ENCODE results near the gene CCL25. TPM values are rescaled to one million over a fixed set of nuclear protein-coding genes. Genes with fewer than 3 reads are reported as not detected.

CCL25 gene
- total and polyA plus RNA-seq, 9 of the 15 experiments (the other 6 are each of a cell fraction or from before 2014, with no cell fraction given), result 0.15 TPM; not detected in 8

GRCh38 chr19:8036434-8037099, 16.0 kb upstream of the CCL25 start:
- ATAC-seq, result no peak
- Histone ChIP-seq H2AFZ (ENCODE audit: low read depth, low read length) (peak overlapping the region; percentile 82), H3K4me2 (ENCODE audit: insufficient read depth, low read length) (peak overlapping the region; percentile 21; the same call in 1 of the 2 replicates), H4K20me1 (replicated peaks; ENCODE audit: control insufficient read depth, insufficient read depth, low read length) (no peaks in the 10 kb centered on the region), H3K9me3 (replicated peaks; ENCODE audit: control insufficient read depth, insufficient read depth, low read depth, low read length) (peaks cover 3% of the 10 kb centered on the region; the same call in 1 of the 2 replicates), H3K27me3 (ENCODE audit: control insufficient read depth in 2 of 2, insufficient read depth in 2 of 2, low read length in 2 of 2) (no peaks in the 10 kb centered on the region), H3K4me3 (no peak overlapping the region), H3K9me1 (ENCODE audit: control insufficient read depth, insufficient read depth, low read length) (no peaks in the 10 kb centered on the region), H3K79me2 (ENCODE audit: control insufficient read depth, insufficient read depth, low read length) (no peaks in the 10 kb centered on the region), H3K4me1 (replicated peaks in 1 of 2; ENCODE audit: control insufficient read depth in 2 of 2, insufficient read depth in 2 of 2, low read length in 2 of 2) (peaks cover 28 to 37% of the 10 kb centered on the region in 2 experiments), H3K9ac (ENCODE audit: insufficient read depth in 1 of 2, low read depth in 2 of 2, low read length in 2 of 2) (peak overlapping the region in 1 of 2 experiments; percentile 31; a peak in 1 of 4 replicates), H3K36me3 (ENCODE audit: control insufficient read depth, insufficient read depth, low read length) (no peaks in the 10 kb centered on the region), H3K27ac (ENCODE audit: extremely low read depth, low read depth, low read length) (peak overlapping the region; percentile 45; the same call in 2 of the 3 replicates)
- BruUV-seq (replicated peaks), result no TSS peak
- DNase-seq (ENCODE audit: extremely low read depth in 1 of 4, low spot score in 3 of 4), result no peak
- ChIA-PET POLR2A (interaction anchor here (0.7 to 1.8 kb wide), 4 partner anchors 10 to 30 kb away, joined by 3 to 10 read pairs (median 4); no protein-coding TSS in a partner anchor), CTCF (ENCODE audit: low intra/inter-chr PET ratio) (no interaction called here)
- WGBS (ENCODE audit: insufficient coverage, low coverage, missing lambda C conversion rate), result 76% methylated on average over 6 of the region's 7 CpGs
- TF ChIP-seq MEIS2 (IDR thresholded peaks at IDR 0.05; ENCODE audit: partially characterized antibody) (no peak), ZNF277 (CRISPR knock-in tag; IDR thresholded peaks at IDR 0.05; ENCODE audit: borderline replicate concordance) (no peak), MLLT1 (IDR thresholded peaks at IDR 0.05) (peak in 1 of 2 experiments; percentile 23; a peak in 1 of 4 replicates), HDAC1 (IDR thresholded peaks at IDR 0.05) (0 out of 4 replicates have a peak, but pooled peaks of 1 of the 2 experiments have one; percentile 3), PYGO2 (tag; IDR thresholded peaks at IDR 0.05) (no peak), PHF21A (IDR thresholded peaks at IDR 0.05; ENCODE audit: borderline replicate concordance, low read depth) (no peak), MYC (IDR thresholded peaks at IDR 0.05; ENCODE audit: low read depth, low read length) (no peak), MYC (CRISPR knock-in tag; IDR thresholded peaks at IDR 0.05; ENCODE audit: borderline replicate concordance, low read depth) (no peak), ZNF512 (tag; IDR thresholded peaks at IDR 0.05) (peak; percentile 94), CBFA2T3 (IDR thresholded peaks at IDR 0.05) (0 out of 2 replicates have a peak, but pooled peaks have one; percentile 1), KDM1A (IDR thresholded peaks at IDR 0.05) (no peak), SMARCB1 (IDR thresholded peaks at IDR 0.05; ENCODE audit: insufficient read length, low read depth) (no peak)
- TF ChIP-seq, protein P1, sequence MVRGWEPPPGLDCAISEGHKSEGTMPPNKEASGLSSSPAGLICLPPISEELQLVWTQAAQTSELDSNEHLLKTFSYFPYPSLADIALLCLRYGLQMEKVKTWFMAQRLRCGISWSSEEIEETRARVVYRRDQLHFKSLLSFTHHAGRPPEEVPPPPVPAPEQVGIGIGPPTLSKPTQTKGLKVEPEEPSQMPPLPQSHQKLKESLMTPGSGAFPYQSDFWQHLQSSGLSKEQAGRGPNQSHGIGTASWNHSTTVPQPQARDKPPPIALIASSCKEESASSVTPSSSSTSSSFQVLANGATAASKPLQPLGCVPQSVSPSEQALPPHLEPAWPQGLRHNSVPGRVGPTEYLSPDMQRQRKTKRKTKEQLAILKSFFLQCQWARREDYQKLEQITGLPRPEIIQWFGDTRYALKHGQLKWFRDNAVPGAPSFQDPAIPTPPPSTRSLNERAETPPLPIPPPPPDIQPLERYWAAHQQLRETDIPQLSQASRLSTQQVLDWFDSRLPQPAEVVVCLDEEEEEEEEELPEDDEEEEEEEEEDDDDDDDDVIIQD (CRISPR knock-in tag; IDR thresholded peaks at IDR 0.05), result no peak
- TF ChIP-seq, protein P2, sequence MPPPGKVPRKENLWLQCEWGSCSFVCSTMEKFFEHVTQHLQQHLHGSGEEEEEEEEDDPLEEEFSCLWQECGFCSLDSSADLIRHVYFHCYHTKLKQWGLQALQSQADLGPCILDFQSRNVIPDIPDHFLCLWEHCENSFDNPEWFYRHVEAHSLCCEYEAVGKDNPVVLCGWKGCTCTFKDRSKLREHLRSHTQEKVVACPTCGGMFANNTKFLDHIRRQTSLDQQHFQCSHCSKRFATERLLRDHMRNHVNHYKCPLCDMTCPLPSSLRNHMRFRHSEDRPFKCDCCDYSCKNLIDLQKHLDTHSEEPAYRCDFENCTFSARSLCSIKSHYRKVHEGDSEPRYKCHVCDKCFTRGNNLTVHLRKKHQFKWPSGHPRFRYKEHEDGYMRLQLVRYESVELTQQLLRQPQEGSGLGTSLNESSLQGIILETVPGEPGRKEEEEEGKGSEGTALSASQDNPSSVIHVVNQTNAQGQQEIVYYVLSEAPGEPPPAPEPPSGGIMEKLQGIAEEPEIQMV (tag; conservative IDR thresholded peaks at IDR 0.05; ENCODE audit: low read depth), result no peak
- FAIRE-seq, result no peak
- in situ Hi-C loops (cut with MboI), result no loop called here
- intact Hi-C loops (cut with micrococcal nuclease), result no loop called here
